Muscle of leg (tissue), 11 donors: Measurements from ENCODE around the gene C5AR2. TPM values are rescaled to one million over a fixed set of nuclear protein-coding genes. Genes with fewer than 3 reads are reported as not detected.

Experiments
- DNase-seq: peaks from one replicate; pipeline ENCODE4 v3.0.0; 2013
- H3K27ac ChIP-seq: one replicate; pipeline ENCODE4 v1.5.1; 2013; ENCODE audit warnings: mild to moderate bottlenecking, low read length, control low read depth
- H3K27me3 ChIP-seq: one replicate; pipeline ENCODE4 v1.6.1; 2013; ENCODE audit warnings: low read length; ENCODE audit not compliant: control insufficient read depth, insufficient read depth
- H3K36me3 ChIP-seq: one replicate; pipeline ENCODE4 v1.6.1; 2013; ENCODE audit warnings: low read length; ENCODE audit not compliant: control insufficient read depth, insufficient read depth
- H3K4me1 ChIP-seq: one replicate; pipeline ENCODE4 v1.6.1; 2013; ENCODE audit warnings: low read length; ENCODE audit not compliant: control insufficient read depth, insufficient read depth
- H3K4me3 ChIP-seq: one replicate; pipeline ENCODE4 v1.5.1; 2013; ENCODE audit warnings: low read length, control low read depth
- H3K9me3 ChIP-seq: replicated peaks from 2 replicates; pipeline ENCODE4 v1.6.1; 2013; ENCODE audit warnings: low read depth, low read length; ENCODE audit not compliant: control insufficient read depth
- WGBS: methylation state at CpG from one replicate; pipeline ENCODE4 v1.1.5; 2013; ENCODE audit warnings: missing lambda C conversion rate; ENCODE audit not compliant: insufficient coverage; 5-methylcytosine and 5-hydroxymethylcytosine counted together
- polyA plus RNA-seq, 8 donors: library from polyadenylated mRNA; unstranded; fragments of 120-200 nt; gene quantifications; one replicate each; pipeline versions ENCODE4 v1.2.1 to v1.2.3, GENCODE V29; 2013; ENCODE audit warnings: inconsistent platforms in 1 of 8, low replicate concordance in 1 of 8; ENCODE audit not compliant: insufficient read length in 8 of 8, insufficient read depth in 1 of 8
- total RNA-seq: library from RNA; stranded (reverse); fragments of 120-200 nt; gene quantifications from one replicate; pipeline ENCODE4 v1.2.4, GENCODE V29; 2013

Gene C5AR2
- total and polyA plus RNA-seq, 9 donors: 0.21 to 0.68 (median 0.40) TPM

DNA sequence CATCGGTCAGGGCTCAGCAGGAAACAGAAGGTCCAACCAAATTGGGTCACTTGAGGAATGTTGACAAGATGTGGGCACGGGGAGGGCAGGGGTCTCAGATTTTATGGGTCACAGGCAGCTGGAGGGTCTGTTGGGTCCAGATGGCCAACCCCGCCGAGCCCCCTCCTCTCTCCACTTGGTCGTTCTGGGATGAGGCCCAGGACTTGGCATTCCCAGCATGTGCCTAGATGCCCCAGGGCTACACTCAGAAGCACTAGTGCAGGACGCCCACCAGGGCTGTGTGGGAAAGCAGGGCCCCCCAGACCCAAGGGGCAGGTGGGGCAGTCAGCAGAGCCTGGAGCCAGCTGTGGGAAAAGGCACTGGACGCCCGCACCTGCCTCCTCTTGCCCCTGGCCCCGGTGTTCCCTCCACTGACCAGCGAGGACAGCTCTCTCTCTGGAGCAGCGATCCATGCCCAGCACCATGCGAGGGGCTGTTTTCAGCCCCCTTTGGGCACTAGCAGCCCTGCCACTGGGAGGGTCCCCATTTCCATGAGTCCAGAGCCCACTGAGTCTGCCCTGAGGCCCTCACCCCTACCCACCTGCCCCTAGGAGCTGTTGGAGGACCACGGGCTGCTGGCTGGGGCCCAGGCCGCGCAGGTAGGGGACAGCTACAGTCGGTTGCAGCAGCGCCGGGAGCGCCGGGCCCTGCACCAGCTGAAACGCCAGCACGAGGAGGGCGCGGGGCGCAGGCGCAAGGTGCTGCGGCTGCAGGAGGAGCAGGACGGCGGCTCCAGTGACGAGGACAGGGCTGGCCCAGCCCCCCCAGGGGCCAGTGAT is 43.1 kb downstream of the C5AR2 start:
- Histone ChIP-seq H3K27me3 (no peaks in the 10 kb centered on the region), H3K27ac (no peak overlapping the region), H3K4me3 (no peak overlapping the region), H3K4me1 (no peaks in the 10 kb centered on the region), H3K36me3 (peaks cover 85% of the 10 kb centered on the region), H3K9me3 (no peaks in the 10 kb centered on the region)
- WGBS: 92% methylated on average over 26 of the region's 30 CpGs
- DNase-seq: no peak

DNA sequence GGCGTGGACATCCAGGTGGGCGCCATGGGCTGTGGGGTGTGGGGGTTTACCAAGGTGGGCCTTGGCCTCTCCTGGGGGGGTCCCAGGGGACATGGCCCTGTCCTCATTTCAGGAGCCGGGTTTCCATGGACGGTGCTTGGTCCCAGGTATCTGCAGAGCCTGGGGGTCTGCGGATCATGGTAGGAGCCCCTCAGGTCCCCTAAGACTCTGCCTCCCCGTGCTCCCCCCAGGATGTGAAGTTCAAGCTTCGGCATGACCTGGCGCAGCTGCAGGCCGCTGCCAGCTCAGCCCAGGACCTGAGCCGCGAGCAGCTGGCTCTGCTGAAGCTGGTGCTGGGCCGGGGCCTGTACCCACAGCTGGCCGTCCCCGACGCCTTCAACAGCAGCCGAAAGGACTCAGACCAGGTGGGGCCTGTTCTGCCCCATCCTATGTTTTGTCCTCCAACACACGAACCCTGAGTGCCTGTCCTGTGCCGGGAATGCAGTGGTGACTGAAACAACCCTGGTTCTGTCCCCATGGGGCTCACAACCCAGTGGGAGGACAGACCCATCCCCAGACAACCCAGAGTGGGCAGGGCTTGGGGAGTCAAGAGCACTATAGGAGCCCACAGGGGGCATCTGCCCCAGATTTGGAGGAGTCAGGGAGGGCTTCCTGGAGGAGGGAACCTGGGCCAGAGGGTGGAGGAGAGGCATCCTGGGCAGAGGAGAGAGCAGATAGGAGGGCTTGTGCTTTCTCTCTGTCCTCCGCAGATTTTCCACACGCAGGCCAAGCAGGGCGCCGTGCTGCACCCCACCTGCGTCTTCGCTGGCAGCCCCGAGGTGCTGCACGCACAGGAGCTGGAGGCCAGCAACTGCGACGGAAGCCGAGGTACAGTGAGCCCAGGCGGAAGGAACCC is 44.0 kb downstream of the C5AR2 start:
- H3K36me3 ChIP-seq: peaks cover 87% of the 10 kb centered on the region
- H3K4me1 ChIP-seq: no peaks in the 10 kb centered on the region
- H3K27ac ChIP-seq: no peak overlapping the region
- WGBS: 93% methylated on average over 27 of the region's 30 CpGs
- no peak overlapping the region for H3K4me3 ChIP-seq
- DNase-seq: no peak
- no peaks in the 10 kb centered on the region for H3K27me3 ChIP-seq
- H3K9me3 ChIP-seq: no peaks in the 10 kb centered on the region

DNA sequence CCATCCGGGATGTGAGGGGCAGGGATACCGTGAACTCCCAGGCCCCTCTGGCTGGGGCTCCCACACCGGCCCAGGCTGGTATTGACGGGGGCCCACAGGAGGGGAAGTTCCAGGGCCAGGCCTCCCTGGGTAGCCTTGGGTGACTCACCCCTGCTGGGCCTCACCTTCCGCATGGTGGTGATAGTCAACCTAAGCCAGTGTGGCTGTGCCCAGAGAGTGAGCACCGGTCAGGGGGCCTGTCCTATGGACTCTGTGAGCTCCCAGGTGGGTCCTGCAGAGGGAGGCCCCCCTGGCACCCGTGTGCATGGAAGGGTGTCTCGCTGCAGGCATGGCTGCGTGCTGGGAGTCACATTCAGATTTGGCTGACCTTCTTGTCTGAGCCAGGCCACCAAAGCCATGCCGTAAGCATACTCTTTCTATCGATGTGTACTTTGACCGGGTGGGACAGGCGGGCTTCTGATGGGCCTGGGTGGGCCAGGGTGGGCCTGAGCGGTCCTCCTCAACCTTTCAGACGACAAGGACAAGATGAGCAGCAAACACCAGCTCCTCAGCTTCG is 44.7 kb downstream of the C5AR2 start:
- Histone ChIP-seq H3K27me3 (no peaks in the 10 kb centered on the region), H3K9me3 (no peaks in the 10 kb centered on the region), H3K27ac (no peak overlapping the region), H3K4me3 (no peak overlapping the region), H3K4me1 (no peaks in the 10 kb centered on the region), H3K36me3 (peaks cover 87% of the 10 kb centered on the region)
- WGBS: 87% methylated on average over 16 of the region's 16 CpGs
- DNase-seq: no peak

DNA sequence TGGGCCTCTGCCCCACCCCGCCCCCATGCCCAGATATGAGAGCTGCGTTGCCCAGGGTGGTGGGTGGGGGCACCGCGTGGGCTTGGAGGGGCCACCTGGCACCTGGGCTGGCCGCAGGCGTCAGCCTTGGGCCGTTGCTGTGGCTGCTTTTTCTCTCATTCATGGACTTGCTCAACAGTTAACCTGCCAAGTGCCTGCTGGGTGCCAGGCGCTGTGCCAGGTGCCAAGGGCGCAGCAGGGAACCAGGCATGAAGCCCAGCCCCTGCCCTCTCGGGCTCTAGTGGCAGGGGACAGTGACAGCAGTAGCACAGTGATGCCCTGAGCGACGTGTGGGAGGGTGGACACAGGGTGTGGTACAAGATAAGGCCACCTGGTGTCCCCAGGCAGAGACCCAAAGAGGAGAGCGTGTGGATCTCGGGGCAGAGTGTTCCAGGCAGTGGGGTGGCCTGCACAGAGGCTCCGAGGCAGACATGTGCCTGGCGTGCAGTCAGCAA is 45.3 kb downstream of the C5AR2 start:
- H3K4me3 ChIP-seq: no peak overlapping the region
- 80% methylated on average over 16 of the region's 16 CpGs for WGBS
- H3K27me3 ChIP-seq: no peaks in the 10 kb centered on the region
- H3K27ac ChIP-seq: no peak overlapping the region
- peaks cover 88% of the 10 kb centered on the region for H3K36me3 ChIP-seq
- no peaks in the 10 kb centered on the region for H3K9me3 ChIP-seq
- DNase-seq: no peak
- no peaks in the 10 kb centered on the region for H3K4me1 ChIP-seq

DNA sequence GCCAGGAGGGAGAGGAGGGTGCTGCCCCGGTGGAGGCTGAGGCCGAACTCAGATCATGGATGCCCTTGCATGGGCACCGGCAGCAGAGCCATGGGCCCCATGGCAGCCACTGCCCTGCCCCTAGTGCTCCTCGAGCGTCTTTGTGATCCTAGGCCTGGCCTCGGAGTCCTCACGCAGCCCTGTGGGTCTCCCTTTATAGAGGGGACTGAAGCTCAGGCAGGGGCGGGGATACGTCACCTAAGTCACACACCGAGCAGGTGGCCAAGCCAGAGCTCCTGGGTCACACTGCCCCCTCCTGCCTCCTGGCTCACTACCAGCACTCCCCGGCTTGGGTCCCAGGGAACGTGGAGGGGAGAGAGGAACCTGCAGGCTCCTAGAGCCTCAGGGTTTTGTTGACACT is 45.8 kb downstream of the C5AR2 start:
- DNase-seq: no peak
- Histone ChIP-seq H3K27me3 (no peaks in the 10 kb centered on the region), H3K27ac (no peak overlapping the region), H3K9me3 (no peaks in the 10 kb centered on the region), H3K4me1 (no peaks in the 10 kb centered on the region), H3K4me3 (no peak overlapping the region), H3K36me3 (peaks cover 86% of the 10 kb centered on the region)
- WGBS: 83% methylated on average over 12 of the region's 12 CpGs

DNA sequence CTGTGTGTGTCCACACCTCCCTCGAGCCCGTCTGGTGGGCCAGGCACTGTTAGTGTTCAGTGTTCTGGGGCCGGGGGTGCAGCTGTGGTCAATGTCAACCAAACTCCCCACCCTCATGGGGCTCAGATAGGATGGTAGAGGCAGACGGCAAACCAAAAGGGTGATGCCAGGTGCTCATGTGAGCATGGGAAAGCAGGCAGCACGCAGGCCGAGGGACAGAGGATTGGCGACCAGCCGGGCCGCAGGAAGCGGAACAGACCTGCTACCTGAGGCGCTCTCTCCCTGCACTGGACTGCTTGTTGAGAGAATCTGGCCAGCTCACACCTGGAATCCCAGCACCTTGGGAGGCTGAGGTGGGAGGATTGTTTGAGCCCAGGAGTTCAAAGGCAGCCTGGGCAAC is 46.3 kb downstream of the C5AR2 start:
- no peak for DNase-seq
- Histone ChIP-seq H3K27me3 (no peaks in the 10 kb centered on the region), H3K9me3 (no peaks in the 10 kb centered on the region), H3K27ac (no peak overlapping the region), H3K4me1 (no peaks in the 10 kb centered on the region), H3K4me3 (no peak overlapping the region), H3K36me3 (peaks cover 82% of the 10 kb centered on the region)
- 91% methylated on average over 7 of the region's 11 CpGs for WGBS

DNA sequence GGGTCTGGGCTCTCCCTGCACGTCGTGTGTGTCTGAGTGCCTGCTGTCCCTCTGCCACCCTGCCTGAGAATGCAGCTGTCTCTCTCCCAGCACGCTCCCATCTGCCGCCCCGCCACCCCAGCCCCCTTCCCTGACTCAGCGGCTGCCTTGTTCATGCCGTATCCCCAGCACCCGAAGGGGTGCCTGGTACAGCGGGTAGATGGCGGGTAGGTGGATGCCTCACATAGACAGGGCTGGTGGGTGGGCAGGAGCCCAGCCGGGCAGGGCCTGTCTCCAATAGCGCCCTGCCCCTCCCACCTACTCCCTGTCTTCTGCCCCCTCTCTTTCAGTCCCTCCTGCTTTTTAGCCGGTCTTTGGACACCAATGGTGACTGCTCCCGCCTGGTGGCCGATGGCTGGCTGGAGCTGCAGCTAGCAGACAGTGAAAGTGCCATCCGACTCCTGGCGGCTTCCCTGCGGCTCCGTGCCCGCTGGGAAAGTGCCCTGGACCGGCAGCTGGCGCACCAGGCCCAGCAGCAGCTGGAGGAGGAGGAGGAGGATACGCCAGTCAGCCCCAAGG is 47.5 kb downstream of the C5AR2 start:
- DNase-seq: peak; percentile 33
- WGBS: 81% methylated on average over 16 of the region's 23 CpGs
- H3K4me1 ChIP-seq: no peaks in the 10 kb centered on the region
- no peaks in the 10 kb centered on the region for H3K27me3 ChIP-seq
- no peaks in the 10 kb centered on the region for H3K9me3 ChIP-seq
- H3K36me3 ChIP-seq: peaks cover 71% of the 10 kb centered on the region
- no peak overlapping the region for H3K27ac ChIP-seq
- H3K4me3 ChIP-seq: no peak overlapping the region

DNA sequence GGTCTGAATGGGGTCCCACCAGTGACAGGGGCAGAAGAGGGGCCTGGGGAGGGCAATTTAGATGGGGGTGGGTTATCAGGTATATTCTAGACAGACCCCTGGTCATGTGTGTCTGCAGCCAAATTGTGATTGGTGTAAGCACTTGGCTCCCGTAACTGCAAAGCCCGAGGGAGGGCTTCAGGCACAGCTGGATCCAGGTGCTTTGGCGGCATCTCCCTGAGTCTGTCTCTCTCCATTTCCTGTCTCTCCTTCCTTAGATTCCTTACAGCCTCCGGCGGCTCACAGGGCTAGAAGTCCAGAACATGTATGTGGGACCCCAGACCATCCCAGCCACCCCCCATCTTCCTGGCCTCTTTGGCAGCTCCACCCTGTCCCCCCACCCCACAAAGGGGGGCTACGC is 48.6 kb downstream of the C5AR2 start:
- no peaks in the 10 kb centered on the region for H3K27me3 ChIP-seq
- no peak overlapping the region for H3K4me3 ChIP-seq
- no peaks in the 10 kb centered on the region for H3K4me1 ChIP-seq
- no peak for DNase-seq
- no peaks in the 10 kb centered on the region for H3K9me3 ChIP-seq
- H3K27ac ChIP-seq: no peak overlapping the region
- 85% methylated on average over 3 of the region's 6 CpGs for WGBS
- peaks cover 60% of the 10 kb centered on the region for H3K36me3 ChIP-seq

DNA sequence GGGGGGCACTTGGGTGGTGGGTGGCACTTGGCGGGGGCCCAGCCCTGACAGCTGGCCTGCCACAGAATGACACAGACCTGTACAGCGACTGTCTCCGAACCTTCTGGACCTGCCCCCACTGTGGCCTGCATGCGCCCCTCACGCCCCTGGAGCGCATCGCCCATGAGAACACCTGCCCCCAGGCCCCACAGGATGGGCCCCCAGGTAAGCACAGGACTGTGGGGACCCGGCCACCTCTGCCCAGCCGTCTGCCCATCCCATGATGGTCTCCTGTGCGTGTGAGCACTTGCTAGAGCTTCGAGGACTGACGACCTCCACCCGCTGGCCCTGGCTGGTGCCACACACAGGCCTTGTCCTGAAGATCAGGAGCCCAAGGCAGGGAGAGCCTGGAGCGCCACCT is 49.1 kb downstream of the C5AR2 start:
- WGBS: 91% methylated on average over 14 of the region's 14 CpGs
- Histone ChIP-seq H3K9me3 (no peaks in the 10 kb centered on the region), H3K4me1 (no peaks in the 10 kb centered on the region), H3K27me3 (no peaks in the 10 kb centered on the region), H3K4me3 (no peak overlapping the region), H3K36me3 (peaks cover 55% of the 10 kb centered on the region), H3K27ac (no peak overlapping the region)
- no peak for DNase-seq
